B cell (primary cell): ENCODE measurements around the gene STMN3. TPM values are rescaled to one million over a fixed set of nuclear protein-coding genes. Genes with fewer than 3 reads are reported as not detected.
"Not testable (repeated sequence)": the region's sequence is repeated elsewhere in the genome, so short reads cannot be mapped to it uniquely, and the experiment has no call there.

ENCODE experiments used
- ATAC-seq: fragments of 200-7000 bp; cut with Tn5 transposase; one replicate; pipeline ENCODE4 v1.10.0; 2021; ENCODE audit warnings: low read depth, mild to moderate bottlenecking, moderate number of reproducible peaks, moderate library complexity
- CTCF ChIA-PET: fragments of 350-600 bp; sonication (Branson Sonifier 250); formaldehyde crosslinking; loops from one replicate; lab custom pipeline; 2021; ENCODE audit warnings: antibody characterized with exemption, inconsistent platforms; lab: Charles Lee
- POLR2A ChIA-PET: fragments of 350-600 bp; sonication (Branson Sonifier 250); formaldehyde crosslinking; loops from one replicate; lab custom pipeline; 2021; ENCODE audit warnings: antibody characterized with exemption; lab: Charles Lee
- DNase-seq: peaks from one replicate; pipeline ENCODE4 v3.0.0; 2013
- H2AFZ ChIP-seq: 2 replicates; pipeline ENCODE4 v1.6.1; 2012; ENCODE audit warnings: mild to moderate bottlenecking, low read depth, low read length; ENCODE audit not compliant: insufficient read depth, poor library complexity, severe bottlenecking
- H3K27ac ChIP-seq, 2 donors: 1 replicate in 1 of 2; 2 replicates in 1 of 2; pipeline ENCODE4 v1.5.1; 2012 to 2013; ENCODE audit warnings: low read length in 2 of 2, mild to moderate bottlenecking in 2 of 2, moderate library complexity in 1 of 2
- H3K27me3 ChIP-seq, 4 experiments: fragments of 200-600 bp in 1 of 4; sonication (generic) in 1 of 4; replicated peaks in 1 of 4; 1 replicate in 2 of 4; 2 replicates in 2 of 4; pipeline versions ENCODE4 v1.6.1 to v1.7.0; 2013 to 2016; ENCODE audit warnings: low read length in 3 of 4, mild to moderate bottlenecking in 2 of 4, mixed read lengths in 1 of 4, moderate library complexity in 1 of 4; ENCODE audit not compliant: insufficient read depth in 4 of 4, control insufficient read depth in 3 of 4; ENCODE audit errors: control extremely low read depth in 1 of 4
- H3K36me3 ChIP-seq, 2 experiments: replicated peaks in 1 of 2; 1 replicate in 1 of 2; 2 replicates in 1 of 2; pipeline versions ENCODE4 v1.6.1 to v1.7.1; 2013; ENCODE audit warnings: low read length in 1 of 2; ENCODE audit not compliant: insufficient read depth in 2 of 2, control insufficient read depth in 1 of 2; ENCODE audit errors: control extremely low read depth in 1 of 2, extremely low read depth in 1 of 2
- H3K4me1 ChIP-seq, 2 donors: fragments of 200-600 bp in 1 of 2; sonication (generic) in 1 of 2; 1 replicate in 1 of 2; 2 replicates in 1 of 2; pipeline versions ENCODE4 v1.5.1 to v1.6.1; 2013 to 2017; ENCODE audit warnings: low read length in 2 of 2; ENCODE audit not compliant: control insufficient read depth in 2 of 2, insufficient read depth in 2 of 2
- H3K4me2 ChIP-seq: replicated peaks from 2 replicates; pipeline ENCODE3; 2012; ENCODE audit warnings: mild to moderate bottlenecking, low read depth, low read length; ENCODE audit not compliant: poor library complexity, severe bottlenecking
- H3K4me3 ChIP-seq, 5 experiments: fragments of 200-600 bp in 1 of 5; sonication (generic) in 1 of 5; 1 replicate in 3 of 5; 2 replicates in 2 of 5; pipeline versions ENCODE4 v1.5.1 to v1.7.0; 2011 to 2016; ENCODE audit warnings: low read length in 4 of 5, mild to moderate bottlenecking in 4 of 5, low read depth in 2 of 5, control low read depth in 1 of 5, moderate library complexity in 1 of 5; ENCODE audit not compliant: insufficient read depth in 1 of 5; ENCODE audit errors: control extremely low read depth in 1 of 5, extremely low read depth in 1 of 5
- H3K79me2 ChIP-seq: fragments of 200-600 bp; sonication (generic); one replicate; pipeline ENCODE4 v1.6.0; 2016; ENCODE audit warnings: low read length; ENCODE audit not compliant: control insufficient read depth, insufficient read depth
- H3K9ac ChIP-seq: fragments of 200-600 bp; sonication (generic); 2 replicates; pipeline ENCODE4 v1.6.1; 2017; ENCODE audit warnings: mild to moderate bottlenecking, low read length, moderate library complexity
- H3K9me3 ChIP-seq, 3 donors: one replicate each; pipeline versions ENCODE4 v1.6.1 to v1.7.1; 2013; ENCODE audit warnings: low read length in 2 of 3; ENCODE audit not compliant: control insufficient read depth in 2 of 3, insufficient read depth in 1 of 3; ENCODE audit errors: control extremely low read depth in 1 of 3
- H4K20me1 ChIP-seq: 2 replicates; pipeline ENCODE4 v1.6.0; 2012; ENCODE audit warnings: mild to moderate bottlenecking, low read length; ENCODE audit not compliant: insufficient read depth, control insufficient read depth, poor library complexity, severe bottlenecking
- H3K27ac Mint-ChIP-seq: one replicate; pipeline ENCODE4 v1.8.0; 2021; ENCODE audit warnings: mixed read lengths
- H3K27me3 Mint-ChIP-seq: one replicate; pipeline ENCODE4 v1.8.0; 2021; ENCODE audit warnings: mixed read lengths
- H3K4me1 Mint-ChIP-seq: one replicate; pipeline ENCODE4 v1.8.0; 2021; ENCODE audit warnings: mixed read lengths
- H3K4me3 Mint-ChIP-seq: one replicate; pipeline ENCODE4 v1.8.0; 2021; ENCODE audit warnings: mixed read lengths
- H3K9me3 Mint-ChIP-seq: one replicate; pipeline ENCODE4 v1.8.0; 2022; ENCODE audit warnings: mixed read lengths; ENCODE audit not compliant: insufficient read depth
- WGBS: methylation state at CpG from one replicate; pipeline ENCODE4 v1.1.5; 2013; ENCODE audit warnings: missing lambda C conversion rate; ENCODE audit not compliant: insufficient coverage; 5-methylcytosine and 5-hydroxymethylcytosine counted together
- intact Hi-C: fragments of 100-400 bp; cut with micrococcal nuclease; formaldehyde crosslinking; loops from one replicate; pipeline ENCODE4 v1.10.0; 2022
- polyA plus RNA-seq: library from polyadenylated mRNA; depleted of rRNA; stranded (reverse); fragments of >200 nt; gene quantifications from 2 replicates; pipeline ENCODE4 v1.2.3, GENCODE V29; 2012
- total RNA-seq, 2 donors: library from RNA; stranded (reverse); fragments of 120-200 nt in 1 of 2; gene quantifications; 1 replicate in 1 of 2; 2 replicates in 1 of 2; pipeline versions ENCODE4 v1.2.3 to v1.2.4, GENCODE V29; 2013 to 2022

Gene STMN3
- total and polyA plus RNA-seq, 2 donors (not counting 1 experiment from before 2014, with no cell fraction given), result 35.0 to 59.4 TPM

DNA sequence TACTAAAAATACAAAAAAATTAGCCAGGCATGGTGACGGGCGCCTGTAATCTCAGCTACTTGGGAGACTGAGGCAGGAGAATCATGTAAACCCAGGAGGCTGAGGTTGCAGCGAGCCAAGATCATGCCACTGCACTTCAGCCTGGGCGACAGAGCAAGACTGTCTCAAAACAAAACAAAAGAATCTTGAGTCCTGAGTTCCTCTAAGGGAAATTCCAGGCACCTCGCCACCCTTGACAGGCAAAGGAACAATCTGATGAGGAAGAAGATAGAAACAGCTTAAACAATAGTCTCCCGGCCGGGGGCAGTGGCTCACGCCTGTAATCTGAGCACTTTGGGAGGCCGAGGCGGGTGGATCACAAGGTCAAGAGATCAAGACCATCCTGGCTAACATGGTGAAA is 21.8 kb downstream of the STMN3 start:
- H3K27me3 Mint-ChIP-seq, intact Hi-C loops, H3K9ac ChIP-seq, H3K9me3 Mint-ChIP-seq, H2AFZ ChIP-seq, H3K9me3 ChIP-seq, ATAC-seq, H3K4me3 ChIP-seq, H3K27me3 ChIP-seq, H4K20me1 ChIP-seq: not testable (repeated sequence)
- H3K27ac Mint-ChIP-seq, result peak overlapping the region; percentile 93
- POLR2A ChIA-PET, result interaction anchor here (0.6 to 4.3 kb wide), 3 partner anchors 10 to 50 kb away, joined by 3 to 31 read pairs (median 5); no protein-coding TSS in a partner anchor
- Histone ChIP-seq H3K36me3 (peaks cover 0 to 12% of the 10 kb centered on the region in 2 experiments), H3K27ac (peak overlapping the region; percentile 26 to 92), H3K4me1 (peaks cover 69 to 78% of the 10 kb centered on the region in 2 donors), H3K79me2 (peaks cover 47% of the 10 kb centered on the region), H3K4me2 (peak overlapping the region; percentile 43)
- peak; percentile 71 for DNase-seq
- CTCF ChIA-PET, result interaction anchor here (2.2 to 2.9 kb wide), 2 partner anchors 10 to 93 kb away, joined by 7 to 12 read pairs; partner anchors contain the start of gene PTK6
- peaks cover 61% of the 10 kb centered on the region for H3K4me1 Mint-ChIP-seq
- H3K4me3 Mint-ChIP-seq, result peak overlapping the region; percentile 78
- 27% methylated on average over 5 of the region's 10 CpGs for WGBS

- 97% methylated on average over 6 of the region's 6 CpGs for WGBS
- Histone ChIP-seq H3K4me2 (peak overlapping the region; percentile 43), H3K4me1 (peaks cover 66 to 76% of the 10 kb centered on the region in 2 donors), H3K79me2 (peaks cover 51% of the 10 kb centered on the region), H3K36me3 (peaks cover 0 to 12% of the 10 kb centered on the region in 2 experiments), H3K27ac (peak overlapping the region; percentile 26 to 92)
- H3K9ac ChIP-seq, H3K9me3 Mint-ChIP-seq, intact Hi-C loops, H3K4me3 ChIP-seq, DNase-seq, H3K9me3 ChIP-seq, H3K27me3 Mint-ChIP-seq, ATAC-seq, H4K20me1 ChIP-seq, H3K27me3 ChIP-seq, H2AFZ ChIP-seq: not testable (repeated sequence)
- H3K27ac Mint-ChIP-seq, result peak overlapping the region; percentile 93
- POLR2A ChIA-PET, result interaction anchor here (0.5 to 4.3 kb wide), 3 partner anchors 10 to 56 kb away, joined by 3 to 31 read pairs (median 12); no protein-coding TSS in a partner anchor
- peaks cover 60% of the 10 kb centered on the region for H3K4me1 Mint-ChIP-seq
- H3K4me3 Mint-ChIP-seq, result peak overlapping the region; percentile 29
- CTCF ChIA-PET, result interaction anchor here (2.2 to 2.9 kb wide), 2 partner anchors 11 to 93 kb away, joined by 7 to 12 read pairs; partner anchors contain the start of gene PTK6
These were observed 22.3 kb downstream of the STMN3 start for GRCh38 chr20:63630956-63631355.
